ENCODE data around the gene SPPL3. TPM values are rescaled to one million over a fixed set of nuclear protein-coding genes. Genes with fewer than 3 reads are reported as not detected.
"Not testable (repeated sequence)": the region's sequence is repeated elsewhere in the genome, so short reads cannot be mapped to it uniquely, and the experiment has no call there.

The SPPL3 gene
- polyA plus RNA-seq, 1 experiment, result 13.2 TPM

DNA sequence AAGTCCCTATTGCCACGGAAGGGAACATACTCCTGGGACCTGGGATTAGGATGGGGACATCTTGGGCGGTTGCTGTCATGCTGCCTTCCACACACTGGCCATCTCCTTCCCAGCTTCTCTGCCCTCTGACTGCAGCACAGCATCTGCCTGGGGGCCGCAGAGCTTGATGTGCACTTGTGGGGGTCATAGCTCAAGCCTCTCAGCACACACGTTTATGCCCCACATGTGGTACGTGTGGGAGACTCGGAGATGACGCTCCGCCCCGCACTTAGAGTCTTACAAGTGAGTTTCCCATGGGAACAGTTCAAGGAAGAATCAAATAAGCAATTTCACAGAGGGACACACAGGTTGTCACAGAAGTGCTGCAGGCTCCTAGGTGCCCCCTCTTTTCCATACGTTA is 169.9 kb downstream of the SPPL3 start:
- no peak for DNase-seq (ENCODE audit: low read depth)
- Histone ChIP-seq H3K27me3 (ENCODE audit: control insufficient read depth, insufficient read depth, low read length) (no peaks in the 10 kb centered on the region), H3K36me3 (ENCODE audit: control insufficient read depth, insufficient read depth, low read length) (peaks cover 5% of the 10 kb centered on the region), H3K4me3 (ENCODE audit: low read depth, low read length) (no peak overlapping the region)
- ChIA-PET CTCF (no interaction called here), POLR2A (no interaction called here)
- TF ChIP-seq, protein P1, sequence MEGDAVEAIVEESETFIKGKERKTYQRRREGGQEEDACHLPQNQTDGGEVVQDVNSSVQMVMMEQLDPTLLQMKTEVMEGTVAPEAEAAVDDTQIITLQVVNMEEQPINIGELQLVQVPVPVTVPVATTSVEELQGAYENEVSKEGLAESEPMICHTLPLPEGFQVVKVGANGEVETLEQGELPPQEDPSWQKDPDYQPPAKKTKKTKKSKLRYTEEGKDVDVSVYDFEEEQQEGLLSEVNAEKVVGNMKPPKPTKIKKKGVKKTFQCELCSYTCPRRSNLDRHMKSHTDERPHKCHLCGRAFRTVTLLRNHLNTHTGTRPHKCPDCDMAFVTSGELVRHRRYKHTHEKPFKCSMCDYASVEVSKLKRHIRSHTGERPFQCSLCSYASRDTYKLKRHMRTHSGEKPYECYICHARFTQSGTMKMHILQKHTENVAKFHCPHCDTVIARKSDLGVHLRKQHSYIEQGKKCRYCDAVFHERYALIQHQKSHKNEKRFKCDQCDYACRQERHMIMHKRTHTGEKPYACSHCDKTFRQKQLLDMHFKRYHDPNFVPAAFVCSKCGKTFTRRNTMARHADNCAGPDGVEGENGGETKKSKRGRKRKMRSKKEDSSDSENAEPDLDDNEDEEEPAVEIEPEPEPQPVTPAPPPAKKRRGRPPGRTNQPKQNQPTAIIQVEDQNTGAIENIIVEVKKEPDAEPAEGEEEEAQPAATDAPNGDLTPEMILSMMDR (IDR thresholded peaks at IDR 0.05; ENCODE audit: insufficient read depth, low read depth, low read length), result no peak

DNA sequence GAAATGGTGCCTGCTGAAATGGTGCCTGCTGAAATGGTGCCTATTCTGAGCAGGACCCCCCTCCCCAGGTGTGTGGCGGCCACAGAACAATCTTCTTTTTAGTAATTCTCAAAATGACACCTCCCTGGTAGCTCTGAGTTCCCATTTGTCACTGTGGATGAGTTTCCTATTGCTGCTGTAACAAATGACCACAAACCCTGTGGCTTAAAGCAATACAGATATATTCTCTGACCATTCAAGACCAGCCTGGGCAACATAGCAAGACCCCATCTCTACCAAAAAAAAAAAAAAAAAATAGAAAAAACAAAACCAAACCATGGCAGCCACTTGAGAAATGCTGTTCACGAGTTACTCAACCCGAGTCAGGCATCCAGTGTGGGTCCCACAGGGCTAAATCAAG is 170.6 kb downstream of the SPPL3 start:
- POLR2A ChIA-PET, result no interaction called here
- TF ChIP-seq, protein P1 (IDR thresholded peaks at IDR 0.05; ENCODE audit: insufficient read depth, low read depth, low read length), result no peak
- no peak for DNase-seq (ENCODE audit: low read depth)
- H3K36me3 ChIP-seq (ENCODE audit: control insufficient read depth, insufficient read depth, low read length), result peaks cover 4% of the 10 kb centered on the region
- H3K27me3 ChIP-seq (ENCODE audit: control insufficient read depth, insufficient read depth, low read length), result no peaks in the 10 kb centered on the region
- CTCF ChIA-PET, result no interaction called here
- no peak overlapping the region for H3K4me3 ChIP-seq (ENCODE audit: low read depth, low read length)

DNA sequence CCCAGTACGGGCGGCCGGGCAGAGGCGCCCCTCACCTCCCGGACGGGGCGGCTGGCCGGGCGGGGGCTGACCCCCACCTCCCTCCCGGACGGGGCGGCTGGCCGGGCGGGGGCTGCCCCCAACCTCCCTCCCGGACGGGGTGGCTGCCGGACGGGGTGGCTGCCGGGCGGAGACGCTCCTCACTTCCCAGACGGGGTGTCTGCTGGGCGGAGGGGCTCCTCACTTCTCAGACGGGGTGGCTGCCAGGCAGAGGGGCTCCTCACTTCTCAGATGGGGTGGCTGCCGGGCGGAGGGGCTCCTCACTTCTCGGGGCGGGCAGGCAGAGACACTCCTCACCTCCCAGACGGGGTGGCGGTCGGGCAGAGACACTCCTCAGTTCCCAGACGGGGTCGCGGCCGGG is 172.0 kb downstream of the SPPL3 start:
- DNase-seq (ENCODE audit: low read depth); CTCF ChIA-PET; H3K4me3 ChIP-seq (ENCODE audit: low read depth, low read length); H3K27me3 ChIP-seq (ENCODE audit: control insufficient read depth, insufficient read depth, low read length); H3K36me3 ChIP-seq (ENCODE audit: control insufficient read depth, insufficient read depth, low read length); POLR2A ChIA-PET: not testable (repeated sequence)

DNA sequence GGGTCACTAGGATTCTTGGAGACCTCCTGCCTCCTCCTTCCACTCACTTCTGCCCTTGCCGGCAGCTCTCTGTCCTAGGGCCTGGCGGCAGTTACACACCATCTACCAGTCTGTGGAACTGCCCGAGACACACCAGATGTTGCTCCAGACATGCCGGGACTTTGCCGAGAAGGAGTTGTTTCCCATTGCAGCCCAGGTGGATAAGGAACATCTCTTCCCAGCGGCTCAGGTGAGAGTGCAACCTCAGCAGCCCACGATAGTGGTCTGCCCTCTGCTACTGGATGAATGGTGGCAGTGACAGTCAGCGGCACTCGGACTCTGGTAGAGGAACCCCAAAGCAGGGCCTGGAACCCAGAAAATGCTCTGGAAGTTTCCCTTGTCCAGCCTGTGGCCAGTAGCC is 177.2 kb downstream of the SPPL3 start:
- no peak overlapping the region for H3K4me3 ChIP-seq (ENCODE audit: low read depth, low read length)
- H3K27me3 ChIP-seq (ENCODE audit: control insufficient read depth, insufficient read depth, low read length), result no peaks in the 10 kb centered on the region
- peaks cover 3% of the 10 kb centered on the region for H3K36me3 ChIP-seq (ENCODE audit: control insufficient read depth, insufficient read depth, low read length)
- DNase-seq (ENCODE audit: low read depth), result no peak
- ChIA-PET POLR2A (no interaction called here), CTCF (no interaction called here)
- TF ChIP-seq, protein P1 (IDR thresholded peaks at IDR 0.05; ENCODE audit: insufficient read depth, low read depth, low read length), result no peak

DNA sequence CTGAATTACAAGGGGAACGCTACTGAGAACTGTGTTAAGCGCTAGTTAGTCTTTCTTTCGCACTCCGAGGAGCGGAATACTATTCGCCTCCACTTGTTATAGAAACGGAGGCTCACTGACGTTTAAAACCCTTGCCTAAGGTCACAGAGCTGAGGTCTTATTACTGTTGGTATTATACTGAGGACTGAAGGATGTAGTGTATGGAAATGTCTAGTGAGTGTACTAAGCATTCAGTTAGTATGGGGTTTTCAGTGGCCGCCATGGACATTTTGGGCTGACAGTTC is 177.7 kb downstream of the SPPL3 start:
- no peak for DNase-seq (ENCODE audit: low read depth)
- H3K4me3 ChIP-seq (ENCODE audit: low read depth, low read length), result no peak overlapping the region; the same call in 1 of the 2 replicates
- TF ChIP-seq, protein P1 (IDR thresholded peaks at IDR 0.05; ENCODE audit: insufficient read depth, low read depth, low read length), result no peak
- ChIA-PET POLR2A (no interaction called here), CTCF (no interaction called here)
- H3K27me3 ChIP-seq (ENCODE audit: control insufficient read depth, insufficient read depth, low read length), result no peaks in the 10 kb centered on the region
- H3K36me3 ChIP-seq (ENCODE audit: control insufficient read depth, insufficient read depth, low read length), result peaks cover 7% of the 10 kb centered on the region

DNA sequence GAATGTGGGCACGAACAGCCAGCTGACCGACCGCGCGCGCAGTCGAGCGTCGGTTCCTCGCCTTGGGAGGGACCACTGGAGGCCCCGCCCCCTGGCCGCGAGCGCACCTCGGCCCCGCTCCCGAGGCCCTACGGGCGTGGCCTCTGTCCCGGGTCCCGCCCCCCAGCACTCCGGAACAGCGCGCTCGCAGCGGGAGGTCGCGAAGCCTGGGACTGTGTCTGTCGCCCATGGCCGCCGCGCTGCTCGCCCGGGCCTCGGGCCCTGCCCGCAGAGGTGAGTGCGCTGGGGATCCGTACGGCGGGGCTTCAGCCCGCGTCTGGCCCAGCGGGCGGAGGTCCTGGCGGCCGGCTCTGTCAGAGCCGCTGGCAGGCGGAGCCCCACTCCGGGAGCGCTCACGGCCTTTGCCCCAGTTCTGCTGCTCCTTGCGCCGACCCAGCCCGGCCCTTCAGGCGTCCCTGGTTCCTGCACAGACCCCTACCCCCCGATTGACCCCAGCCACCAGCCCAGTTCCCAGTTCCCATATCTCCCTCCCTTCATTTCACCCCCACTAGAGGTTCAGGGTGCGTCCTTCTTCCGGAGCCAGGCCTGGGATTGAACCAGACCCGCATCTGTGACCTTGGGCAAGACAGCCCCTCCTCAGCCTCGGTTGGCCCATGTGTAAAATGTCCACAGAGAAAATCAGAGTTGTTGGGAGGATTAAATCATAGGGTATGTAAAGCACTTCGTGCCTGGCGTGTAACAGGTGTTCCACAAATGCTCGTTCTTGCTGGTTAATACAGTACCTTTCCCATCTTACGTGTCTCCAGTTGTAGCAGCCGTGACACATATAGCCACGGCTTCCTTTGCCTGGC is 178.3 kb downstream of the SPPL3 start, which contains the start of gene ACADS:
TSS of gene ACADS (plus strand) at position 168 of the 851 bp plus-strand sequence. CDS start at position 228, 60 bp downstream.
- TF ChIP-seq, protein P1 (IDR thresholded peaks at IDR 0.05; ENCODE audit: insufficient read depth, low read depth, low read length), result no peak
- ChIA-PET POLR2A (interaction anchor here (0.5 kb wide), 1 partner anchor 24 kb away, joined by 4 read pairs; no protein-coding TSS in a partner anchor), CTCF (interaction anchor here (0.6 to 1.0 kb wide), 2 partner anchors 28 to 79 kb away, joined by 3 to 4 read pairs; no protein-coding TSS in a partner anchor)
- Histone ChIP-seq H3K27me3 (ENCODE audit: control insufficient read depth, insufficient read depth, low read length) (no peaks in the 10 kb centered on the region), H3K36me3 (ENCODE audit: control insufficient read depth, insufficient read depth, low read length) (peaks cover 10% of the 10 kb centered on the region), H3K4me3 (ENCODE audit: low read depth, low read length) (peak within 1 kb of the TSS; percentile 55)
- peak; percentile 16 for DNase-seq (ENCODE audit: low read depth)

Data from BJ (cell line).